NCI-H748 (cell line): ENCODE results near the gene ARHGAP15.

Source experiments
- DNase-seq: peaks from one replicate; lab custom pipeline; 2025; ENCODE audit not compliant: unreplicated experiment; lab: John Stamatoyannopoulos, UW

ARHGAP15 gene

GRCh38 chr2:143740431-143740830, 611.2 kb downstream of the ARHGAP15 start:
- peak; percentile 9 for DNase-seq

- no peak for DNase-seq
These were observed 612.0 kb downstream of the ARHGAP15 start for GRCh38 chr2:143741205-143741604.

- DNase-seq = no peak
These were observed 613.4 kb downstream of the ARHGAP15 start for GRCh38 chr2:143742581-143742980.

GRCh38 chr2:143744114-143744513, 614.9 kb downstream of the ARHGAP15 start:
- DNase-seq = no peak

DNA sequence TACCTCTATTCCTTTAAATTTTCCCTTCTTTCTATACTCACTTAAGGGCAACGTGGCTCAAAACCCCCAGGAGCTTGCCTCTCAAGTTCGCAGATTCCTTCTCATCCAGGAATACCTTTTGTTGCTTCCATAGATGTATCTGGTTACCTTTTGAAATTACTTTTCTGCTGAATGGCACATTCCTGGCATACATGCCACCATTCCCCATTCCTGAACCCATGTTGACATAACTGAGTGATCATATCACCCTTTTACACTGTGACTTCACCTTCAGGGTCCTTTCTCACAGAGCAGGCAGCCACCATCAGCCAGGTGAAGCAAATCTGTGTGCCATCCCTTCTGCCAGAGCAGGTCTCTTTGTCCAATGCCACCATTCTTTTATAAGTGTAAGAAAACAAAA, 615.8 kb downstream of the ARHGAP15 start:
- no peak for DNase-seq

DNA sequence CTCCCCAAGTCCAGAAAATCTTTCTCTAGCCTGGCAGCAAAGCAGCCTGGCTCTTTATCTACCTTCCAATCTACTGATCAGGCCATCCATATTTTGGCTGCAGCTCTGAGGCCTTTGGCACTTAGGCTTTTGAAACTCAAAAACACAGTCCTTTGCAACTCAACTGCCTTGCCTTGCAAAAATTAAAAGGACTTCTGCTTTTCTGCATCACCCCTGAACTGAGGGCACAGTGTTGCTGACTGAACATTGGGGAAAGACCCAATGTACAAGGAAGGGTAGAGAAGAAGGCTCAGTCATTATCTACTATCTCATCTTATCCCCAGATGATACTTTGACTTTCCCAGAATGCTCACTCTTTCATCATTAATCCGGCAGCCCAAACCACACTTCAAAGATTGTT, 625.5 kb downstream of the ARHGAP15 start:
- DNase-seq = no peak

DNA sequence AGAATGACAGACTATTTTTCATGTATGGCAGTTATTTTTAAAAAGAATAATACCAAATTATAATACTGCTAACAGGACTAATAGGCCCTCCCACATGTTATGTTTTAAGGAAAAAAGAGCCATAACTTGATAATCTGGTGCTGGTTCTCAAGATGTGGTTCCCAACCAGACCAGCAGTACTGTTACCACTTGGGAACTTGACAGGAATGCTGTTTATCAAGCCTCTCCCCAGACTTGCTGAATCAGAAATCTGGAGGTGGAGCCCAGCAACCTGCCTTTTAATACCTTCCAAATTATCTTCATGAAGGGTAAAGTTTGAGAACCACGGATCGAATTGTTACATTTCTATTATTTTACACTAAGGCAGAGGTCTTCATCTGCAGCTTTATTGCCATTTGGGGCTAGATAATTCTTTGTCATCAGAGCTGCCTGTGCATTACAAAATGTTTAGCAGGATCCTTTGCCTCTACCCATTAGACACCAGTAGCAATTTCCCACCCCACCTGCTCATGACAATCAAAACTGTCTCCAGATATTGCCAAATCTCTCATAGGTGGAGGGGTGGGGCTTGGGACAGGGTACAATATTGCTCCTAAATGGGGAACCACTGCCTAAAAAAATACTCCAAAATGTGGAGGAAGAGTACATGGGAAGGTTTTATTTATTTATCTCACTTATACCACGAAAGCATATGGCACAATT, 629.6 kb downstream of the ARHGAP15 start:
- no peak for DNase-seq

- no peak for DNase-seq
These were observed 630.2 kb downstream of the ARHGAP15 start for GRCh38 chr2:143759455-143759854.

GRCh38 chr2:143762176-143762928, 633.1 kb downstream of the ARHGAP15 start:
- DNase-seq = no peak

GRCh38 chr2:143764261-143764660, 635.0 kb downstream of the ARHGAP15 start:
- DNase-seq = no peak

DNA sequence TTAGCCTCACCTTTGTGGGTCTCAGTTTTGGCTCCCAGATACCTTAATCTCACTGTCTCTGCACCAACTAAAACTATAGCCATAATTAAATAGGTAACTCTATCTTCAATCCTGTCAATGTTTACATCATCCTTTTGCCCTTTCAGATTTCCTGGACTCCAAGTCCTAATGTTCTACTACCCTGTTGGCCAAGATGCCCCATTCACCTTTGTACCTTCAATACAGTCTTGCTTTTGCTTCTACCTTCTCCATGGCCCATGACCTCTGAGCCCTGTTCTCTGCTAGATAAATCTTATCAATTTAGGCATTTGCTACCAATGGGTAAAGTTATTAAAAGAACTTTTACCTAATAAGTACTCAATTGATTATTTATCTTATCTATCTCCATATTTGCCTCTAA, 635.5 kb downstream of the ARHGAP15 start:
- DNase-seq = no peak

DNA sequence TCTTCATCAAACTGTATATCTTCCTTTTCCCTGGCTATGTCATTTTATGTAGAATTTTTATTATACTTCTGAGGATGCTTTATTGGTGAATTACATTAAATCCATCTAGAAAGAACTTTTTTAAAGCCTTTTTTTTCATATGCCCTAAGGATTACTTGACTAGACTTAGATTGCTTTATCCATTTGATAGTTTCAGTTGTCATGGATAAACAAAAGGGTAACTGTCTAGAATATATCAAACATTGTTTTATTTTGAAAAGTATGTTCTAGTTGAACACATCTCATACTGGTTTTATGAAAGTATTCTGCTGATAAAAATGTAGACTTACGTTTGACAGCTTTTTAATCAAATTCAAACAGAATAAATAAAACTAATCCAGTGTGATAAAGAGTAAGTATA, 639.8 kb downstream of the ARHGAP15 start:
- no peak for DNase-seq

DNA sequence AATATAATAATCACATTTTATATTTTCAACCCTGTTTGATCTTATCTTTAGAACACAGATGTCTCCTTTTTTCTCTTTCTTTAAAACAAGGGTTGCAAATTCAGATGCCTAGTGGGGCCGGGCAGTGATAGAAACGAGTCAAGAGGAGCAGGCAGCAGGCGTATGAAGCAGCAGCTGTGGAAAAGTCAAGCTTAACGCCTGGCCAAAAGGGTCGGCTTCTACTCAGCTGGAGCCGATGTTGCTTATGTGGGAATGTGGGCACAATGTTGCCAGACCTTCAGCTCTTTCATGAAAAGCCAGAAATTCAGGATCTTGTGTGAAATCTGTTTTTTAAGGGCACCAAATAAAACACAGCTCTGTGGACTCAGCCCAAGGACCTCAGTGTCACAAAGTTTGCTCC, 642.7 kb downstream of the ARHGAP15 start:
- no peak for DNase-seq

DNA sequence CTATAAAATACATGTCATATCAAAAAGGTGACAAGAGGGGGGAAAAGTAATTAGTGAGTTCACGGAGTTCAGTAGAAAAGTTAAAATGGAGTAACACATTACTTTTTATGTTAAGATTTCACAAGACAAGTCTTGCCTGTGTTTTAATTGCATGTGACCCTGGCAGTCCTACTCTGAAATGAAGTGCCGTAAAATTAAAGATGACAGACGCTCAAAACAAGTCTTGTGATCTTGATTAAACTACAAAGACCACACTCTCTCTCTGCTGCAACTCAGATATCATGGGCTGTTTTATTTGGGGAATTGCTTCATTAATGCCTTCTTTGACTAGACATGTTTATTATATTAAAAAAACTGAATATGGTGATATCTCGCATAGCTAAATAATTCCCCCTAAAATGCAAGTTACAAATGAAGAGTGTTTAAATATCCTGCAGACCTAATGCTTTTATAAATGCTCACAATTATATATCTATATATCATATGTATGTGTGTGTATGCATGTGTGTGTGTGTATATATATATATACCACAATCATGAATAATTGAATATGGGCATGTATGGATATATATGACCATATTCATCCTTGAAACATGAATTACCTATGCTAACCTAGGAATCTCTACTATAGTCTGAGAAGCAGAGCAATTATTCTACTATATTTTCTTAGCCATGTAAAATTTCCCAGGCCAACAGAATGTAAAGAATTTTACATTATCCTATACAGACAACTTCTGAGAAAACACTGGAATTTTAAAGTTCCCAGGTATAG, 647.5 kb downstream of the ARHGAP15 start:
- no peak for DNase-seq

- no peak for DNase-seq
These were observed 649.8 kb downstream of the ARHGAP15 start for GRCh38 chr2:143779021-143779420.

DNA sequence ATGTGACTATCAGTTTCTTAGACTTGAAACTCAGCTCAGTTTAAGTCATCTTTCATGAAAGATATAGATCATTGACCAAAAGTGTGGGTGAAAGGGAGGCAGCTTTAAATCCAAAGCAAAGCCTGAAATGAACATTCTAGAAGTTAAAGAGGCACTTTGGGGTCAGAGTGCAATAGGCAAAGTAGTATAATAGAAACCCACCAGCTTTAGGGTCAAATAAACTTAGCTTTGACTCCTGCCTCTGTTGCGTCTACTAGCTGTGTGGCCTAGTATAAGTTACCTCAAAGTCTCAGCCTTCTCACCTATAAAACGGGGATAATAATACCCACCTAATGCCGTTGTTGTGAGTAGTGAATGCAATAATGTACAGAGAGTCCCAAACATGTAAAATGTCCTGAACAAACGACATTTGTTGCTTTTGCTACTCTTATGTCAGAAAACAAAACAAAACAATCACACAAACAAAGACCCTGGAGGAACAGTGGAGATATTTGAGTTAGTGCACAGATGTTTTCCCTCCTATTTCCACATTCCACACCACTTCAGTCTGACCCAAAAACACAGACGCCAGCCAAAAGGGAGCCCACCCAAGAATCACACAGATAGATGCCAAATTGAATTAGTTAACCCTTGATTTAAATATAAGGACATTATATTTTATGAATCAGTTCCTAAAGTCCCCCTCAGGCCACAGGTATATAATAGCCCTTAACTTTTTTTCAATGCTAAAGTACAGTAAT, 657.0 kb downstream of the ARHGAP15 start:
- no peak for DNase-seq

- DNase-seq = no peak
These were observed 658.5 kb downstream of the ARHGAP15 start for GRCh38 chr2:143787674-143788073.

GRCh38 chr2:143792602-143793001, 663.4 kb downstream of the ARHGAP15 start:
- DNase-seq = peak; percentile 56

DNA sequence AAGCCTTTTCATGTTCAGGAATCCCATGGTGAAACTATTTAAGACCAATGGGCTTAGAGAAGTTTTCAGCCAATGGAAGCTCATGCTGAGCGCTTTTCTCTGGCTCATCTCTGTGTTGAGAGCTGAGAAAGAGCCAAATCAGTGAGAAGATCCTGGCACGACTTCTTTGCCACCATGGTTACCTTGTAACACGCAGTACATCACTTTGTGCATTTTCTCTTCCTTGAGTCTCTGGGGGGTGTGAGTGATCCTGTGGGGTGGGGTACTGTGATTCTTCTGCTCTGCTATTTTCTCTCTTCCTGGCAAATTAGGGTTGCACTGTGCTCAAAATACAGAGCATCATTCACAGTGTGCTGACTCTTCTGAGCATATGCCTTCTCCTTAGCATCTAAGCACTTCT, 664.2 kb downstream of the ARHGAP15 start:
- DNase-seq = no peak

GRCh38 chr2:143796051-143796450, 666.8 kb downstream of the ARHGAP15 start:
- no peak for DNase-seq

GRCh38 chr2:143801561-143801960, 672.3 kb downstream of the ARHGAP15 start:
- DNase-seq = no peak
